Measurements from ENCODE around the gene PMM2.

DNA sequence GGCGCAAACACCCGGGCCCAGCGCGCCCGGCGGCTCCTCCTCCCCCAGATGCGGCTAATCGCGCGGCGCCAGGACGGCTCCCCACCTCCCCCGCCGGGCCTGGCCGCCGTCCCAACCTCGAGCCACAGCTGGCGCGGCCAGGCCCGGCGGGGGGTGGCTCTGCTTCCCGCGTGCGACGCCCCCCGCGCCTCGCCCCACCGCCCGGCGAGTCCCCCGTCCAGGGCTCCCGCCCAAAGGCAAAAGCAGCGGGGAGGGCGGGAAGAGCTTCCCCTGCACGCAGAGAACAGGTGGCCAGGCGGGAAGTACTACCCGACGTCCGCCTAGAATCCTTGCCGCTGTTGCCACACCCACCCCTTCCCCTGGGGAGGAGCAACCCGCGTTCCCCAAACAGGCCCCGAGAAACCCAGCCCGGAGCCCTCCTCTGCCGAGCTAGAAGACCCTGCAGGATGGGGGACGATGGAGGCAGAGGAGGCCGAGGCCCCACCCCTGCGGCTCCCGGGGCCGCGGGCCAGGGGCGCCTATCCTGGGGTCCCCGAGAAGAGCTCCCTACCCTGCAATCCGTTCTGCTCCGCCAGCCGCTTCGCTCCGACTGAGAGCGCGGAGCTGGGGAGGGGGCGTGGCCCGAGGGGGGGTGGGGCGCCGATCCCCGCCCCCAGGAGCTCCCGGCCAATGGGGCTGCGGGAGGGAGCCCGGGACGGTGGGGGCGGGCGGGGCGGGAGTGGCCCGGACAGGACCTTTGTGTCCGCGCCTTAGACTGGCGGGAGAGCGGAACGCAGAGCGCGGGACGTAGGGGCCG lies 71.0 kb downstream of the PMM2 start, which contains the start of gene CARHSP1:
- TF ChIP-seq, protein P1, sequence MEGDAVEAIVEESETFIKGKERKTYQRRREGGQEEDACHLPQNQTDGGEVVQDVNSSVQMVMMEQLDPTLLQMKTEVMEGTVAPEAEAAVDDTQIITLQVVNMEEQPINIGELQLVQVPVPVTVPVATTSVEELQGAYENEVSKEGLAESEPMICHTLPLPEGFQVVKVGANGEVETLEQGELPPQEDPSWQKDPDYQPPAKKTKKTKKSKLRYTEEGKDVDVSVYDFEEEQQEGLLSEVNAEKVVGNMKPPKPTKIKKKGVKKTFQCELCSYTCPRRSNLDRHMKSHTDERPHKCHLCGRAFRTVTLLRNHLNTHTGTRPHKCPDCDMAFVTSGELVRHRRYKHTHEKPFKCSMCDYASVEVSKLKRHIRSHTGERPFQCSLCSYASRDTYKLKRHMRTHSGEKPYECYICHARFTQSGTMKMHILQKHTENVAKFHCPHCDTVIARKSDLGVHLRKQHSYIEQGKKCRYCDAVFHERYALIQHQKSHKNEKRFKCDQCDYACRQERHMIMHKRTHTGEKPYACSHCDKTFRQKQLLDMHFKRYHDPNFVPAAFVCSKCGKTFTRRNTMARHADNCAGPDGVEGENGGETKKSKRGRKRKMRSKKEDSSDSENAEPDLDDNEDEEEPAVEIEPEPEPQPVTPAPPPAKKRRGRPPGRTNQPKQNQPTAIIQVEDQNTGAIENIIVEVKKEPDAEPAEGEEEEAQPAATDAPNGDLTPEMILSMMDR (IDR thresholded peaks at IDR 0.05; ENCODE audit: low read length), result no peak
- TF ChIP-seq EZH2 (IDR thresholded peaks at IDR 0.05; ENCODE audit: borderline replicate concordance, low read length), result no peak

Measured in OCI-LY1 (cell line).